NCI-H2196 treated with DMSO at 0.1 percent for 48 hours (cell line): ENCODE results near the gene ZNF385B.

Experiments used
- DNase-seq: peaks from one replicate; lab custom pipeline; 2025; ENCODE audit not compliant: unreplicated experiment; lab: John Stamatoyannopoulos, UW

The ZNF385B gene

DNA sequence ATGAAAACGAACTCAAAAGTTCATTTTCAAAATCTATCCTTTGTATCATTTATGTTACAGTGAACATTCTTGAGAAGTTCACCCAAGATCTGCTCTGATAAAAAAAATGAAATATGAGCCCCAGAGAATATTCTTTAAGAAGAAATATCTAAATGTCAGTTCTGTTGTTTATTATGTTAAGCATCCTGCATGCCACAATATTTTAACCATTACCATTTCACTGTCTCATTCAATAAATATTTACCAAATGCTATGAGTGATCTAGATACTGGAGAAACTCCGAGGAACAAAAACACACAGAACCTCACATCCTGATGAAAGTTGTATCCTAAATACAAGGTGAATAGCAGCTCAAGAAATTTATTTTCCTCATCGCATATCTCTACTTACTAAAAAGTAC, 170.2 kb downstream of the ZNF385B start:
- DNase-seq, result no peak

DNA sequence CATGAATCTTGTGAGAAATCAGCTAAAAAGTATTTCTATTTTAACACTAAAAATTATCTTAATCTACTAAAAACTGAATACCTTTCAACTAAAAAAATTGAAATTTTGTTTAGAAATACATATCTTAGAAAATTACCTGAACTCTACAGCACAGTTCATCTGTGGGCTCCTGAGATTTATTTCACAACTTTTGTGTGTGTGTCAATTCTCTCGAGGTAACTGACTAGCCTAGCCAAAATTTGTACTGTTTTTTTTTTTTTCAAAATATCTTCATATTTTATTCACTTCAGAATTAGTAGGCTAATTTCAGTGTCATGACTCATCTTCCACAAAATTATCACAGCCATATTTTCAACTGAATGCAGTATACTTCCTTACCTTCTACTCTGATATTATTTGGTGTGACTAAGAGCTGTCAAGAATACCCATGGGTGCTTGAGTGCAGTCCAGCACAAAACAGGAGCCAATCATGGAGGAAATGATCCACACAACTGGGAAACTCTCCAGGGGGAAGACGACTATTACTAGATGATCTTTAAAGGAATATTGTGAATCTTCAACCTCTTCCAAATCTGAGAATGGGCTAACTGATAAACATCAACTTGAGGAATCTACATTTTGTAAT, 174.6 kb downstream of the ZNF385B start:
- no peak for DNase-seq

DNA sequence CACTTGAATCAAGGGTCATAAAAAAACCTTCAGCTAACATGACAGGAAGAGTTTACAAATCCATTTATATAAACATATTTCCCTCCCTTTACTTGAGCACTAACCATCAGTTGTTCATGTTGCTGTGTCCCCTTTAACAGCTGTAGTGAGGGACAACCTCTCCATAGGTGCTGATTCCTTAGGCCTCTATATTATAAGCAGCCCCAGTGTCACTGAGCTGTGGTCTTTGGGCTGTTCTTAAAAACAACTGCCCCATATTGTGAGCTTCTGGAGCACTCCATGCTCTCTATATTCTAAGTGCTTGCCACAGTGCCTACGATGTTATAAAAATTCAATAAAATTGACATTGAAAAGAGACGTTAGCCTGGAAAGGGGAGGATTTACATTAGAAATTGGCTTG, 175.3 kb downstream of the ZNF385B start:
- DNase-seq, result no peak

DNA sequence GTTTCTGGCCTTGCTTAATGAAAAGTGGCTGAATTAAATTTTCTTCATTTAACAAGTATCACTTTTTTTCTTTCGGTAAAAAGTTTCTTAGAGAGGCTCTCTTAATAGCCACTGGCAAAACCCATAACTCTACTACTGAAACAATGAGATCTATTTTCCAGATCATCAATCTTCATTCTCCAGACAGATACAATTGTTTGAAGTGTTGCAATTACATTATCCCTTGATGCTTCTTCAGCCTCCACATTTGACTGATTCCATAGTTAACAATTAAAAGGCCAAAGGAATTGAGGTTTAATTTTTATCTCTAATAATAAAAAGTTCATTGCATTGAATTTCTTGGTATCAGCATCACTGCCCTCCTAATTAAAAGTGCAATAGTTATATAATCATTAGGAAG, 176.3 kb downstream of the ZNF385B start:
- no peak for DNase-seq

DNA sequence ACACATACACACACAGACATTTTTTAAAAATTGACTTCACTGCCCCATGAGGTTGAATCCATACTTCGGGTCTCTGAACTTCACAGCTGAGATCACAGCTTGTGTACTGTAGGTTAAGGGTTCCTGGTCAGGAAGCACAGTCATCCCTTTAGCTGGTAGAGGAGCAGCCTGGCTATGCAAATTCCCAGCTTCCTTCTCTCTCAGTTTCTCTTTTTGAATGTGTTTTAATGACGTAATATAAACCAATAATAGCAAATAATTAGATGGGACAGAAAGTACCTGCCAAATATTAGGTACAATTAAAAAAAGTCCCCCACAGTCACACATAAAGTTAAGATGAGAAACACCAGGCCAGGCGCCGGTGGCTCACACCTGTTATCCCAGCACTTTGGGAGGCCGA, 178.7 kb downstream of the ZNF385B start:
- no peak for DNase-seq

DNA sequence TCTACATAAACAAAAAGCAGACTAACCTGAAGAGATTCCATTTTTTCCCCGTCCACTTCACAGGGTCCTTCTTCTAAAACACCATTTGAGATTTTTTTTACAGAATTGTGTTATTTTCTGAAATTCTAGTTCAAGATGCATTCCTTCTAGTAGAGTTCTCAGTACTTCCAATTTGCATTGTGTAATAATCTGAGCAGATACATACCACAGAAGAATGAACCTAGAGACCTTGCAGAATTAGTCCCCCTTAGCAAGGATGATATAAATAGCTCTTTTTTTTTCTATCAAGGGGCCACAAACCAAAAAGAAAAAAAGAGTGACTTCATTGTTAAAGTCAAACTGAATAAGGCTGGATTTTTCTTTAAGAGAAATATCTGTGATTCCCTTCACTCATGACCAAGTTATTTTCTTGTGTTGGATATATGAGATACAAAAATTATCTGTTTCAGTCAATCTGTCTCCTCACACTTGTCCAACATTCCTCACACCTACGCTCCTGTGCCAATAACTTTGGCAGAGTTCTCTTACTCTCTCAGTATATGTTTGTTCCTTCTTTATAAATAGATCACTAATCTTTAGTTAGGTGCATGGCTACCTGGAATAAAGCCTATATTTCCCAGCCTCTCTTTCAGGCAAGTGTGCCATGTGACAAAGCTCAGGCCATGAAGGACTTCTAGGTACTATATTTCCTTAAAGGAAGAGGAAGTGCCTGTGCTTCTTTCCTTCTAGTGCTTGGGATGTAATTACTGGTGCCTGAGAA, 183.5 kb downstream of the ZNF385B start:
- DNase-seq, result no peak

DNA sequence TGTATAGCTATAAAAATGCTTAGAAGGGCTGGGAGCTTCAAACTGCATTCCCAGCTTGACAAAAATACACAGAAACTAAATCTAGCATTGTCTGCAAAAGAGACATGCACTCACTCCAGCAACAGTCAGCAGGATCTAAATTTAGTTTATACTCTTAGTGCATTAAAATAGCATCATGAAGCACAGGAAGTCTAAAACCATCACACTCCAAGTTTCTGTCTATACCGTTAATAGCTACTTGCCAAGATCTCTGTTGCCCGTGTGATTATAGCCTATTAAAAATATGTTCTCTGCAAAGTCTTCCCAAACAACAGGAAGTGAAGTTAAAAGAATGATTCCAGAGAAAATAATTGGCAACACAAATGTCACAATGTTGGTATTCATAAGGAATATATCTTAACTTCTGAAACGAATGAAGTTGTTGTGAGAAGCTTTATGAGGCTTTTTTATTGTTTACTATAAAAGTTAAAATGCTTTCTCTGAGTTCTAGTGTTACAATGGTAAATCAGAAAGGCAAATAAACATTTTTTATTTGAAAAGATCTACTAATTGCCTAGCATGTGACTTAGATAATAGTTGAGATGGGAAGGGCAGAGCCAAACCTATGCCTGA, 184.2 kb downstream of the ZNF385B start:
- no peak for DNase-seq

DNA sequence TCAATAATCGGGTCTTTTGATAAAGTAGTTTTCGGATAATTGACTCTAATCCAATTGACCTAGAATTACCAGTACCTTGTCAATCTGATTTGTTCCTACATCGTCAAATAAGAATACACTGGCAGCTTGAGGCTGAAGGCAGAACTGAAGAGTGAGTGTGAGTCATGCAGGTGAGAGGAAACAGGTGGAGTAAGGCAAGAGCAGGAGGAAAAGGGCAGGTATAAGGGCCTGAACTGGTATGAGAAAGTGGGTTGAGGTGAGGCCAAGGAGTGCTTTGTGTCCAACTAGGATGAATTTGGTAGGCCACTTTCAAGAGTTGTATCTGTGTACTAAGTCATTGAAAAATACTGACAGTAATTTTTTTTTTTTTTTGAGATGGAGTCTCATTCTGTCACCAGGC, 186.0 kb downstream of the ZNF385B start:
- DNase-seq, result no peak

DNA sequence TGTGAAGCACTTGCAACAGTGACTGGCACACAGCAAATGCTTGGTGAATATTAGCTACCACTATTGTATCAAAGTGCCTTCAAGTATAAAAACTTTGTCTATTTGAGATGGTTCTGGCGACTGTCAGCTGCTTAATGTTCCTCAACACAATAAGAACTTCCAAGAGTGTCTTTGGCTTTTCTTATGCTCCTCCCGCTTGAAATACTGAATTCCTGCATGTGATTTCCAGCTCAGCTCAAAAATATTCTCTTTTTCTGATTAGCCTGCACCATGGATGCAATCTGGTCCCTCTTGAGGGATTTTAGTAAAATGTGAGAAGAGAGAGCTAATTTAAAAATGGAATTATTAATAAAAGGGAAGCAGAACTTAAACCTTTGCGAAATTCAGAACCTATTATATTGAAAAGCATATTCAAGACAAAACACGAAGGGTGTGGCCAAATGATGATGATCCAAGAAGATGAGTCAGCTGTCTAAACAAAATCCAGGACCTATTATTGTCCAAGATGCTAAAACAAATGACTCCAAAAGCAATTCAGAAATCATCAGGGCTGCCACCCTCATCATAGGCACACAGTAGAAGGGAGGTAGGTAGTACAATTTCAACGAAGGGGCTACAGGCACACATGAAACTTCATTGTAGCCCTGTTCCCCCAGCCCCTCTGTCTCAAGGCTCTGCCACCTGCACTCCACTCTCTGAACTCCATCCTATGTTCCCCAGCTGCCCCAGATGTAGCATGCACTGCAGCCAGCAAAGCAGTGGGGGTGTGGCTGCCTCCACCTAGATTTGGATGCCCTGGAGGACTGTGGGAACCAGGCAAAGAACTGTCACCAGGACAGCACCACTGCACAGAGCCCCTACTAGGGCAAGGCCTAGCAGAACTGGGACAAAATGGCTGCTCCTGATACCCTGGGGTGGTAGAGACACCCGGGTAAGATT, 190.1 kb downstream of the ZNF385B start:
- DNase-seq, result no peak

DNA sequence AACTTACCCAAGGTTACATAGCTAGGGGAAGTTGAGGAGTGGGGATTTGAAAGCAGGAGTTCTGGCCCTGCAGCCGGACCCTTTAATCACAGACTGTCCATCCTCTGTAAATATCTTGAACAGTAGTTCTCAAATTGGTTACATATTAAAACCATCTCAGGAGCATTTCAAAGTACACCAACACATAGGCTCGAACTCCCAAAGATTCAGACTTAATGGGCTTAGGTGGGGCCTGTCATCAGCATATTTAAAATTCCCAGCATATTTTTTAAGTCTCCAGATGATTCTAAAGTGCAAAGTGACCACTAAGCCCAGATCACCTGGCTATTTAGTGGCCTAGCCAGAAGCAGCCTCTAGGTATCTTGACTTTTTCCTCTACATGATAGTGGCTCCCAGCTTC, 192.2 kb downstream of the ZNF385B start:
- no peak for DNase-seq

DNA sequence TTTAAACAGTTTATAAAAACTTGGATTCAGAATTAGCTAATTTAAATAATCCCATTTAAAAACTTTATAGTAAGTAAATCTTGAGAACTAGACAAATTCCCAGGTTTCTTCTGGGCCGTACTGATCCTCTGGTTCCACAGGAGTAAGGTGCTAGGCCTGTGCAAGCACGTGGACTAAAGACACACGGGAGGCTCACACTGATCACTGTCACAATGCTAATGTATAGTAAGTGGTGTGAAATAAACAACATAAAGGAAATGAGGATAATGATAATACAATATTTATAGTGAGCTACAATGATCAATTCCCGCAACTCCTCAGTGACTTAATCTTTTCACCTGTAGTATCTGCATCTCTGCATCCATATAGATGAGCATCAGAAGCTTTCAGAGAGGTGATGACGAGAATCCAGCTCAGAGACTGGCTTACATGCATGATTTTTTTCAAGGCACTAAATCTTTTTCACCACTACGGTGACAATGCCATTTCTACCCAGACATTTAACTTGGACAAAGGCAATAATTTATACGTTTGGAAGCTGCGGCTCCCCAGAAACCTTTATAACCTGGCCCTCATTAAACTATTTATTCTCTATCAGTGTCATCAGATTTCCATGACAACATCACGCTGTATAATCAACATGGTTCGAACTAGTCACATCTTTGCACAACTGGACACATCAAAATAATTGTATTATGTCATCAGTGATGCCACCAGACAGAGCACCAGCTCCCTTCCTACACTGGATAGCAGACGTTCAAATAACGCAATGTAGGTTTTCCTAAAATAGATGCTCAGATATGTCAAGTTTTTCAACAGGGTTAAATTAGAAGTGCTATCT, 196.2 kb downstream of the ZNF385B start:
- DNase-seq, result no peak

DNA sequence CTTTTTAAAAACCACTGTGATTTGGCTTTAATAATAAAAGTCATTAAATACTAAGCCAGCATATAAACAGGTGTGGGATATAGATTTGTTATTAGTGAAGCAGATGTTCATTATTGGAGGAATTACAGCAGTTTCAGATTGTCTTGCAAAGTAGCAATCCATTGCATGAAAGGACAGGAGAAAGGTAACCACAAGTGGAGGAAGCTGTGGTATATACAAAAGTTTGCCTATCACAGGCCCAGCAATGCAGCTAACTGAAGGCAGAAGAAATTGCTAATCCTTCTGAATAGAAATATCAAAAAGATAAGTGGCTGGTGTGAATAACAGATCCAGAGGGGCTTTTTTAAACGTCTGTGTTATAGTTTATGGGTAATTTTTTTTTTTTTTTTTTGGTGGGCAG, 199.4 kb downstream of the ZNF385B start:
- DNase-seq, result no peak

DNA sequence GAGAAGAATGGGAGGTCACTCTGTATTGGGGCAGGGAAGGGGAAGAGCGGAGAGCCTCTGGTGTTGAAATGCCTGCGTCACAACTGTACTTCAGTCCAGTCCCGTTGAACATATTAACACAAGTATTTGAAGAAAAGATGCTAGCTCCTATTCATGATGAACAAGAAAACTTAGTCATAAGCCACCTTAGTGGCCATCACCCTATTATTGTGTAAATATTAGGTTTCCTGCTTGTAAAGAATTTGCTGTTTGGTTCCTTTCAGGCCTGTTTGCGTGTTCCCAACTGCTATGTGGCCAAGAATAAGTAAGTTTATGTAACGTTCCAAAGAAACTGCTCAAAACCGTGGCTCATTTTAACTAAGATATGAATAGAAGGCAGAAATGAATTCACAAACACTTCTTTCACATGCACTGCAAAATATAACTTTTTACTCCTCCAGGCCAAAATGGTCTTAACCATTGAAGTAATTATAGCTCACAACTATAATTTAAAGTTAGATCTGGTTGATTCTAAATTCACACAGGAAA, 204.3 kb downstream of the ZNF385B start:
- DNase-seq, result no peak

DNA sequence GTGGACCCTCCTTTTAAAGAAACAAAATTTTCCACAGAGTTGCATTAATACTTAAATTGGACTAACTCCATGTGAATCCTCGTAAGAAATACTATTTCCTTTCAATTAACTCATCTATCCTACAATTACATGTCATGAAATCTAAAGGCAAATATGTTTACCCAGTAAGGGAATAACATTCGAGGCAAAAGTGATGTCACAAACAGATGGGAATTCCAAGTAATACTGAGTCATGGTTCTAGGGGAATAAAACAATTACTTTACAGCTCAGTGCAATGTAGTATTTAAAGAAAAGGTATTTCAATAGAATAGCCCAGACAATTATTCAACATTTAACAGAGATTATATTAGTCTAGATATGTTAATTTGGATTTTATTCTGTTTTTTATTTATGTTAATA, 205.8 kb downstream of the ZNF385B start:
- no peak for DNase-seq

DNA sequence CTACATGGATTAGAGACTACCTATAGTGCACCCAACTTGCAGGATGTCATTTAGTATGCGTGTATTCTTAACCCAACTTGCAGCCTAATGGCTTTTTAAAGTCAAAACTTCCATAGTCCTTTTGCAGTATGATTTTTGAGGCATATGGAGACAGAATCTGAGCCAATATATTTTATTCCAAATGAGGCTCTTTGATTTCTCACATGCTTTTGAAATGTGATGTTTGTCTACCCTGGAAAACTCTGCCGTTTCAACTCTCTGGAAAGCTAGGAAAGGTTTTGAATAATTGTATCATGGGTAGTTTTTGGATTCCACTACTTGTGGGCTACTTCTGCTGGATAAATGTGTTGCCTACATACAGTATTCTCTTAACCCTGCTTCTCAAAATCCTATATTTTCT, 206.6 kb downstream of the ZNF385B start:
- DNase-seq, result no peak

DNA sequence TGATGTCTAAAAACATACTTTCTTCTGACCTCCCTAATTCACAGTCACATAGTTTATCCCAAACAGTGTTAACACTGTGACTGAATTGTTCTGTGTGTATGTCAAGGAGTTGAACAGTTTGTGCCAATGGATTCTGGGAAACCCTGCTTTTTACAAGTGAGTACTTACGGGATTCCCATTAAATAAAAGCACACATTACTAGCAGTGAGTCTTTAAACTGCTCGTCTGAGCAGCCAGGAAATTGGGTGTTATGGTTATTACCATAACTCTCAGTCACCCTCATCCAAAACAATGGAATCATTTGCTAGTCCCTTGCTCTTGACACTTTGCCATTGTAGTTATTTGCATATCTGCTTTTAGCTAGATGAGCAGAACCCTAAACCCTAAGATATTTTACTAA, 209.1 kb downstream of the ZNF385B start:
- DNase-seq, result no peak

DNA sequence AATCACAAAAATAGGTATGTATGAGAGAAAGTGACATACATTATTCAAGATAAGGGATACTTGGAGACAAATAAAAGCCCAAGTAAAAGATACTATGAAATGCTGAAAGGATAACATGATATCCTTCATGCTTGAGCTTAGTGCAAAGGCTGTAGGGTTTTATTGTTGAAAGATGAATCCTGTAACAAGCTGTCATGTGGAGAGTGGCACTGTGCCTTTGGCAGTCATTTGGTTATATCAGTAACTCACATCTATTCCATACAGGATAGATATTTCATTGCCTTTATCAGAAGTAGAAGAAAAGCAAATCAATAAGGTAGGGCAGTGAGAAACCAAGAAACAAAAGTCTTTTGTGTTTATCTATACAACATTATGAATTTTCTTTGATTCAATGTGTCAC, 211.0 kb downstream of the ZNF385B start:
- no peak for DNase-seq

DNA sequence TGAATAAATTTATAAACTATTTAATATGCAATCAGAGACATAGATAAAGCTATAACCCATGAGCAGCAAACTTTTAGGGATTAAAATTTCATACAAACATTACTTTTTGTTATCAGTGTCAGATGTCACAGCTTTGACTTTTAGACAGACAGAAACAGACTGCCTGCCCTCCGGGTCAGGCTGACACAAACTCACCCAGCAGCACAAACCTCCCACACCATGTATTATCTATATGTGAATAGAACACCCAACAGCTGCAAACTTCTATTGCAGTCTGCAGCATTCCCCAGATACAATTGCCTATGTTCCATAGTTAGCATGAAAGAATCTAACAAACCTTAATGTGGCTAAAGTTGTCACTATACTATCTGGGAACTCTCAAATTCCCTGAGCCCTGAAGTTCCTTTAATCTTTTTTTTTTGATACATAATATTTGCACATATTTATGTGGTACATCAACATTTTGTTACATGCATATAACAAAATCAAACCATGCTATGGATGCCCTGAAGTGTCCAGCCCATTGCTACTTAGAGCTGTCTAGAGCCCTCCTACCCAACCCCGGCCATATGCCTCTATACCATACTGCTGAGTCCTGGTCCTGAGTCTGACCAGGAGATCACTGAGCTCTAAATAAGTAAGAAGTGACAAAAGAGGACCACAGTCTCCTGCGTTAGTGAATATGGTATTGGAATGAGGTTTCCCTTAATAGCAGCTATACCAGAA, 214.4 kb downstream of the ZNF385B start:
- no peak for DNase-seq

DNA sequence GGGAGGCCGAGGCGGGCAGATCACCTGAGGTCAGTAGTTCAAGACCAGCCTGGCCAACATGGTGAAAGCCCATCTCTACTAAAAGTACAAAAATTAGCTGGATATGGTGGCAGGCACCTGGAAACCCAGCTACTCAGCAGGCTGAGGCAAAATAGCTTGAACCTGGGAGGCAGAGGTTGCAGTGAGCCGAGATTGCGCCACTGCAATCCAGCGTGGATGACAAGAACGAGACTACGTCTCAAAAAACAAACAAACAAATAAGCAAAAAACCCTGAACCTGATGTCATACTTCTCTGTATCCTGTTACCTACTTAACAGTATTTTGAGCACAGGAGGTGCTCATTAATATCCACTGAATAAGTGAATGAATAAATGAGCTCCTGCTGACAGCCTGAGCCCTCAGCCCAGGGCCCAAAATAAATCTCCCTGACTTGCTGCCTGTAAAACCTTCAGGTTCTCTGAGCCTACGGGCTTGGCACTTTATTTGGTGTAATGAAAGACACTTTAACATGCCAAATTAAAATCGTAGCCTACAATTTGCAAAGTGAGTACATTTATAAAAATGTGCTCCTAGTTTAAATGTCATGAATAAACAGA, 215.1 kb downstream of the ZNF385B start:
- no peak for DNase-seq
